Measurements from ENCODE around the gene ARPC1A. TPM values are rescaled to one million over a fixed set of nuclear protein-coding genes. Genes with fewer than 3 reads are reported as not detected.
"Not testable (repeated sequence)": the region's sequence is repeated elsewhere in the genome, so short reads cannot be mapped to it uniquely, and the experiment has no call there.

The ARPC1A gene
- total RNA-seq, 1 donor from 2014 or later = 139 TPM

DNA sequence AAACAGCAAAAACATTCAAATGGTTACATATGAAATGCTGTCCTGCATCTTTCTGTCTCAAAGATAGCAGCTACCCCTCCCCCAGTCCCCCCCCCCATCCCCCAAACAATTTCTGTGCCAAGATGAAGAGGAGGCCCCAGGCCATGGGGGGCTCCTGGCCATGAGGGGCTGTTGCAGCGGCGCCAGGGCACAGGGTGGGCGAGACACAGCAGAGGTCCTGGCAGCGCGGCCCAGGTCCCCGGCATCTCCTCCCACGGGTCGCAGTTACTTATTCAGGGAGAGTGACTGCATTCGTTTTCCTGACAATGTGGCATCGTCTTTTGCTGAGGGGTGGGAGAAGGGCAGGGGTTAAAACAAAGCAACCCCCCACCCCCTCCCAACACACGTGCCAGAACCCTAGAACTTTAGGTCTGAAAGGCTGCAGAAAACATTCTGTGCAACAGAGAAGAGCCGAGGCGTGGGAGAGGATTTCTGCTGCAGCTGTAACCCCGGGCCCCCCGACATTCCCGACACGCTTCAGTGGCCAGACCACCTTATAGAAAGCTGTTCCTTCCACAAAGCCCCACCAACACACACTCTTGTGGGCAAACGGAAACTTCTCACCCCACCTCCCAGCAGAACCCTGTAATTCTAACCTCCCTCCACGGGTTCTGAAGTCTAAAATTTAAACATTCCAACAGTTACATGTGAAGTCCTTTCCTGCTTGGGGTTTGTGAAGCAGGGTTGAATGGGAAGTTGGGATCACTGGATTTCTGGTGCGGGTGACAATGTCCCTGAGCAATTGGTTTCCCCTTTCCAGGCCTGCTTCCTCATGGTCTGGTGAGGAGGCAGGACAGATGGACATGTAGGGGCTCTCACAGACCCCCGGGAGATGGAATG is 71.0 kb downstream of the ARPC1A start:
- ATAC-seq = no peak
- DNase-seq (ENCODE audit: missing footprints) = no peak
- intact Hi-C loops (cut with DNase I) = no loop called here

DNA sequence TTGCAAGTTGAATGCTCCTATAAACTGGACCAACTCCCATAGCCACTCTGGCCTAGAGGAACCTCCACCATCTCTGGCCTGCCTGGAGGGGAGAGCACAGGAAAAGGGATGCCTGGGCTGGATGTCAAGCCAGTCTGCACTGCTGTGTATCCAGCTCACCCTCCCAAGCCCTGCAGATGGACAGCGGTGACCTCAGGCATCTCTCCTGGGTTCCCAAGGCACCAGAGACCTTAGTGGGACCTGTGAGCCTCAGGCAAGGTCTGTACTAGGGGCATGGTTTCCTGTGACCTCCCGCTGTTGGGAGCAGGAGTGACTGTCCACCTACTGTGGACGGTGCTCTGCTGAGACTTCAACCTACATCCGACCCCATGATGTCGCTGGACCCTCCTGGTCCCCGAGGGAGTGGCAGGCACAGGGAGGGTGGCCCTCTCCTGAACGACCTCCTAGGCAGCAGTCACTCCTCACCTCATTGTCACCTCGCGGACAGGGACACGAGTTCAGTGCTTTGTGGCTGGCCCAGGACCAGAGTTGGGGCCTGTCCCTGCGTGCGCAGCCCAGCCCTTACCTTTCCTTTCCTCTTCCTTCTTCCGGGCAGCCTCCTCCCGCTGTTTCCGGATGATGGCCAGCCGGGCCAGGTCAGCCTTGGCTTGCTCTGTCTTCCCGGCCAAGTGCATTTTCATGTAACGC is 71.7 kb downstream of the ARPC1A start:
- intact Hi-C loops (cut with DNase I) = no loop called here
- ATAC-seq = no peak
- no peak for DNase-seq (ENCODE audit: missing footprints)

DNA sequence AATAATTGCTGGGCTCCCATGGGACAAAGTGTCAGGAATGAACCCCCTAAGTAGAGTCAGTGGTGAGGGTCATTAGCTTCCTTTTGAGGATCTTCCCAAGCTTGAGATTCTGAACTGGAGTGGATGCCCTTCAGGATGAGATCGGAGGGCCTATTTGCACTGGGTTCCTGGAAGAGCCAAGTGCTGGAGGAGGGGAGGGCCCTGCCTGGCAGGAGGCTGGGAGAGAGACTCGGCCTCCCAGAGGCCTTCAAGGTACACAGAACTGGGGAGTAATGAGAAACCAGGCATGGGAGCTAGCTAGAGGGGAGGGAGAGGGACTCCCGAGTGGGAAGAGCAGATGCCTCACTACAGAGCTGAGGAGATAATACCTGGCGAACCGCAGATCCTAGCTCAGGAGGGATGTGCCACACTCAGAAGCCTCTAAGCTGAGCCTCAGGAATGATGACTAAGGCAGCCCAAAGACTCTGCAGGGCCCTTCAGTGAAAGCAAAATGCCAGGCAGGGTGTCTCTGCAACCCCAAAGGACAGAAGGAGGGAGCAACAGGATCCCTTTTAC is 73.3 kb downstream of the ARPC1A start:
- DNase-seq (ENCODE audit: missing footprints) (no peak), ATAC-seq (no peak)
- intact Hi-C loops (cut with DNase I) = no loop called here

DNA sequence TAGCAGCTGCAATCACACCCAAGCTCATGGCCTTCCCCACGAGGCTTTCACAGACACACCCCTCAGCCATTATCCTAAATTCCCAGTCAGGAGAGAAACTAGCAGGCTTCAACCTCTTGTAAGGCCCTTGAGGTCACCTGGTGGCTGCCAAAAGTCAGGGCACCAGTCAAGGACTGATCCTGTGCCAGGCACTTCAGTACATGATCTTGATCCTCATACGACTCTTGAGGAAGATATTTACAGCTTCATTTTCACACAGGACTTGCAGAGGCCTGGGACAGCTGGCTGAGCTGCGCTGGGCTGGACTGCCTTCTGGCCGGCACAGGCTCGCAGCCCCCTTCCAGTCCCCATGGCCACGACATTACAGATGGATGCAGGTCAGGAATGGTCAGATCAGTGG is 73.9 kb downstream of the ARPC1A start:
- intact Hi-C loops (cut with DNase I) = no loop called here
- DNase-seq (ENCODE audit: missing footprints) (no peak), ATAC-seq (no peak)

DNA sequence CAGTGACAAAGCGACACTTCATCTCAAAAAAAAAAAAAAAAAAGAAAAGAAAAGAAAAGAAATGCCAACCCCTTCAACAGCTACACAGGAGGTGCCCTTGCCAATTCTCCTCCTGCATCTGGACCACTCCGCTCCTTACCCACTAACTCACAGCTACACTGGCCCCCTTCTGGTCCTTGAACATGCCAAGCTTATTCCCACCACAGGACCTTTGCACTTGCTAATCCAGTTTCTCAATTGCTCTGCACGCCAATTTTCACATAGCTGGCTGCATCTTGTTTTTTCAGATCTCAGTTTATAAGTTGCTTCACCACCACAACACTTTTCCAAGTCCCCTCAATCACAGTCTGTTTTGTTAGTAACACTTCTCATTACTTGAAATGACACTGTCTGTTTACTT is 77.2 kb downstream of the ARPC1A start:
- no peak for DNase-seq (ENCODE audit: missing footprints)
- ATAC-seq = no peak
- intact Hi-C loops (cut with DNase I) = no loop called here

DNA sequence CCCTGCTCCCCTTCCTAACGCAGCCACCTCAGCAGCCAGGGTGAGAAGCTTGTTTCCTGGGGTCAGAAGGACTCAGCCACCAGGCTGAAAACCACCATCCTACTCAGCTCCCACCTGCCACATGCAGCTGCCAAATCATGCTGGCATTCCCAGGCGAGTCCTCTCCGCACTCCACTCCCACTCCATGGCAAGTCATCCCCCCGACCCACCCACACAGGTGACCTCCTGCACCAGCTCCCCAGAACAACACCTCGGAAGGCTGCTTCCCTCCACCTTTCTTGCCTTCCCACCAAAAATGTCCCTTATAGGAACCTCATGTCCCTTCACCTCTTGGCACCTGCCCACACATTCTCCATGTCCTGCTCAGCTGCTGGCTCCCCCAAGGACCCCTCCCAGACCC is 78.1 kb downstream of the ARPC1A start:
- intact Hi-C loops (cut with DNase I) = no loop called here
- ATAC-seq (no peak), DNase-seq (ENCODE audit: missing footprints) (no peak)

DNA sequence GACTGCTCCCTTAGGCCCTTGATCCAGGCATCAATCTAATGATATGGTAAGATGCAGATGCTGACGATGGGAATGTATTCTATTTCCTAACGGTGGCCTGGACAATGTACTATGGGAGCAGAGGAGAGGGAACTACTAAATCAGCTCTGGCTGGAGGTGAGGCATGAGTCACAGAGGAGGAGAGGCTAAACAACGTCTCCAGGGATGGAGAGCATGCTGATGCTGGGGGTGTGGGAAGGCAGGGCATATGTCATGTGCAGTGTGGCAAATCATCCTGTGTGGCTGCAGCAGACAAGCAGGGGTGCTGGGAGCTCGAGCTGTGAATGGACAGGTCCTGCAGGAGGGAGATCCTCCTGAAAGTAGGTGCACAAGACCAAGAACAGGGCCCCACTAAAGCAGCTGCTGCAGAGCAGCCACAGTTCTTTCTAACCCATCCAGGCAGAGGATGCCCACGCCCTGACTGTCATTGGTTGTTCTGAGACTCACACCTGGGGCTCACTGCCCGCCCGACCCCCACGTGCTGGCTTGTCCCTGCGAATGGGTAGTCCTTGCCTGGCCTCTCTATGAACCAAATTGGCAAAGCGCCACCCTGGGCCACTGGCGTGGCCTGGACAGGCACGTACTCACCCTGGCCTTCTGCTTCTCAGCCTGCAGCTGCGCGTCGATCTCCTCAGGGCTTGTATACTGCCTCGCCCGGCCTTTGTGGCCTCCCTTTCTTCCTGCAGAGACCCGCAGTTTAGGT is 78.7 kb downstream of the ARPC1A start:
- ATAC-seq (no peak), DNase-seq (ENCODE audit: missing footprints) (no peak)
- intact Hi-C loops (cut with DNase I) = no loop called here

DNA sequence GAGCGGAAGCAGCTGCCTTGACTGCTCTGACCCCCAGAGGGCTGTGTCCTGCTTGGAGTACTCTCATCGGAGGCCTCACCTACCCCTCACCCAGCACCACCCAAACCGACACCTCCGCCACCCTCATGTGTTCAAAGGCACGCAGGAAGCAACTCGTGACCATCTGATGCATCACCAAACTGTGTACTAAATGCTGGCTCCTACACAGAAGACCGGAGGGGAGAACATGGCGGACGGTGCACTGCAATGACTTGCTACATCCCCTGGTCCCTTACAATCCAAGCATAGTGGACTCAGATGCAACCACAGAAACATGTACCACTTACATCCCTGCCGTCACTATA is 79.3 kb downstream of the ARPC1A start:
- ATAC-seq = no peak
- intact Hi-C loops (cut with DNase I) = loop anchor here (5.0 kb wide), 1 partner anchor 78 kb away; the partner anchor contains the start of gene ARPC1A
- DNase-seq (ENCODE audit: missing footprints) = no peak

- DNase-seq (ENCODE audit: missing footprints) = no peak
- no peak for ATAC-seq
- intact Hi-C loops (cut with DNase I) = loop anchor here (5.0 kb wide), 1 partner anchor 79 kb away; the partner anchor contains the start of gene ARPC1A
These were observed 80.9 kb downstream of the ARPC1A start for GRCh38 chr7:99406557-99406956.

DNA sequence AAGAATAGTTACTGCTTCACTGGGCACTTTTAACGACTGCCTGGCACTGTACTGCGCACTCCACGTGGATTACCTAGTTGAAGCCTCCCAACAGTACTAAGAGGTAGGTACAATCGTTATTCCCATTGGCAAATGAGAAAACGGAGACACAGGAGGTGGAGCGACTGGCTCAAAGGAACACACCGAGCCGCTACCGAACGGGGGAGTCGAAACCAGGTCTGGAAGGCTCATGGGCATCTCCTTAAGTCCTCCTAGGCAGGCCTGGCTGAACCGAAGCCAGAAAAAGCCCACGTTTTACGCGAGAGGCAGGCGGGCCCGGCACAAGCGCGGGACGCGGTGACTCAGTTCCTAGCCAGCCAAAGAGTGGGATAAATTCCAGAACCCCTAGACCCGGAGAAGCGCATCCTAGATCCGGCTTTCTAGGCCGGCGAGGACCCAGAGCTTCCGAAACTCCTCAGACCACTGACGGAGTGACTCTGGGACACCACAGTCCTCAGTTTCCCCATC is 82.2 kb downstream of the ARPC1A start:
- DNase-seq (ENCODE audit: missing footprints) (no peak), ATAC-seq (peak; percentile 17)
- intact Hi-C loops (cut with DNase I) = loop anchor here (1.0 to 5.0 kb wide), 2 partner anchors 33 to 81 kb away; partner anchors contain the start of gene ARPC1A

GRCh38 chr7:99408379-99409191 is 82.9 kb downstream of the ARPC1A start, which contains the start of the genes BUD31 and PDAP1:
Gene BUD31 (plus strand): TSS chr7:99408969. CDS start chr7:99411093, 2,124 bp downstream.
Gene PDAP1 (minus strand): TSS chr7:99408597. CDS start chr7:99408548, 49 bp downstream.
- peak; percentile 95 for ATAC-seq
- intact Hi-C loops (cut with DNase I) = loop anchor here (1.0 to 5.0 kb wide), 2 partner anchors 33 to 81 kb away; partner anchors contain the start of gene ARPC1A
- DNase-seq (ENCODE audit: missing footprints) = peak; percentile 97

- no peak for ATAC-seq
- DNase-seq (ENCODE audit: missing footprints) = no peak
- intact Hi-C loops (cut with DNase I) = loop anchor here (5.0 kb wide), 1 partner anchor 82 kb away; the partner anchor contains the start of gene ARPC1A
These were observed 83.5 kb downstream of the ARPC1A start for GRCh38 chr7:99409192-99409572.

DNA sequence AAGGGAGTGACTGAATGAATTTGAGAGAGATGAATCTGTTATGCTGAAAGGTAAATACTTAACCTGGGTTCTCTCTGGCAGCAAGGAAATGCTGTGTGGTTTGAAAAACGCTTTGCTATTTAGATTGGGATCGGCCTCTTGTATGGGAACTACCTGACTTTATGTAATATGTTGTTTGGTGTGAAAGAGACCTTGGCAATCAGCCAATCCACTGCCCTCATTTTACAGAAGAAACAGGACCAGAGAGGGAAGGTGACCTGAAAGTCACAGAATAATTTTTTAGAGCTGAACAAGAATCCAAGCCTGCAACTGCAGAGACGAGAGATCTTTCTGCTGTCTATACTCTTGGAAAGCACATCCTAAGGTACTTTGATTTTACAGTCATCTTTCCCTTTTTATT is 84.1 kb downstream of the ARPC1A start:
- no peak for DNase-seq (ENCODE audit: missing footprints)
- intact Hi-C loops (cut with DNase I) = loop anchor here (5.0 kb wide), 1 partner anchor 83 kb away; the partner anchor contains the start of gene ARPC1A

GRCh38 chr7:99410635-99411034 is 84.9 kb downstream of the ARPC1A start:
- intact Hi-C loops (cut with DNase I) = no loop called here
- DNase-seq (ENCODE audit: missing footprints) = no peak
- no peak for ATAC-seq

More for the DNA sequence above, 84.1 kb downstream of the ARPC1A start:
- ATAC-seq = no peak

DNA sequence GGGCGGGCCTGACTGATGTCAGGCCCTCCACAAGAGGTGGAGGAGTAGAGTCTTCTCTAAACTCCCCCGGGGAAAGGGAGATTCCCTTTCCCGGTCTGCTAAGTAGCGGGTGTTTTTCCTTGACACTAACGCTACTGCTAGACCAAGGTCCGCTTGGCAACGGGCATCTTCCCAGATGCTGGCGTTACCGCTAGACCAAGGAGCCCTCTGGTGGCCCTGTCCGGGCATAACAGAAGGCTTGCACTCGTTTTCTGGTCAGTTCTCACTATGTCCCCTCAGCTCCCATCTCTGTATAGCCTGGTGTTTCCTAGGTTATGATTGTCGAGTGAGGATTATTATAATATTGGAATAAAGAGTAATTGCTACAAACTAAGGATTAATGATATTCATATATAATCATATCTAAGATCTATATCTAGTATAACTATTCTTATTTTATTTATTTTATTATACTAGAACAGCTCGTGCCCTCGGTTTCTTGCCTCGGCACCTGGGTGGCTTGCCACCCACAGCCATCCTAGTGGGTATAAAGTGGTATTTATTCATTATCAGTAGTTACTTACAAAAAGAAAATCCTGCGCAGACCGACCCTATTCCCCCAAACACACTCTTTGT is 89.9 kb downstream of the ARPC1A start:
- DNase-seq (ENCODE audit: missing footprints) = peak; percentile 82
- ATAC-seq; intact Hi-C loops (cut with DNase I): not testable (repeated sequence)
